Prostate gland (tissue), 2 donors: ENCODE measurements around the gene ADAMTS14.
"Not testable (repeated sequence)": the region's sequence is repeated elsewhere in the genome, so short reads cannot be mapped to it uniquely, and the experiment has no call there.

ENCODE experiments used
- POLR2A ChIP-seq: fragments of 450-650 bp; IDR thresholded peaks from one replicate; pipeline ENCODE4 v1.6.1; 2016; ENCODE audit warnings: antibody characterized with exemption, mild to moderate bottlenecking
- POLR2AphosphoS5 ChIP-seq: sonication (generic); formaldehyde crosslinking; IDR thresholded peaks from one replicate; pipeline ENCODE4 v1.6.1; 2017; ENCODE audit warnings: antibody characterized with exemption
- TF ChIP-seq, protein P1 (sequence below), 4 experiments: fragments of 200-600 bp in 2 of 4; fragments of 450-650 bp in 2 of 4; sonication (generic) in 2 of 4; IDR thresholded peaks; 1 replicate in 3 of 4; 2 replicates in 1 of 4; pipeline ENCODE4 v1.5.1; 2016 to 2019; ENCODE audit warnings: antibody characterized with exemption in 4 of 4, mild to moderate bottlenecking in 2 of 4, moderate library complexity in 2 of 4

DNA sequence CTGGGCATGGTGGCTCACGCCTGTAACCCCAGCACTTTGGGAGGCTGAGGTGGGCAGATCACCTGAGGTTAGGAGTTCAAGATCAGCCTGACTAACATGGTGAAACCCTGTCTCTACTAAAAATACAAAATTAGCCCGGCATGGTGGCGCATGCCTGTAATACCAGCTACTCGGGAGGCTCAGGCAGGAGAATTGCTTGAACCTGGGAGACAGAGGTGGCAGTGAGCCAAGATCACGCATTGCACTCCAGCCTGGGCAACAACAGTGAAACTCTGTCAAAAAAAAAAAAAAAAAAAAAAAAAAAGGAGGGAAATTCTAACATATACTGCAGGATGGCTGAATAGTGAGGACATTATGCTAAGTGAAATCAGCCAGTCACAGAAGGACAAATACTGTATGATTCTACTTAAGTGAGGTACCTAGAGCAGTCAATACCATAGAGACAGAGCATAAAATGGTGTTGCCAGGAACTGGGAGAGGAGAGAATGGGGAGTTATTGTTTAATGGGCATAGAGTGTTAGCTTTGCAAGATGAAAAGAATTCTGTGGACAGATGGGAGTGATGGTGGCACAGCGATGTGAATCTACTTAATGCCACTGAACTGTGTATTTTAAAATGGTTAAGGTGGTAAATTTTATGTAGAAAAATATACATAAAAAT, 95.8 kb downstream of the ADAMTS14 start:
- TF ChIP-seq, protein P1, sequence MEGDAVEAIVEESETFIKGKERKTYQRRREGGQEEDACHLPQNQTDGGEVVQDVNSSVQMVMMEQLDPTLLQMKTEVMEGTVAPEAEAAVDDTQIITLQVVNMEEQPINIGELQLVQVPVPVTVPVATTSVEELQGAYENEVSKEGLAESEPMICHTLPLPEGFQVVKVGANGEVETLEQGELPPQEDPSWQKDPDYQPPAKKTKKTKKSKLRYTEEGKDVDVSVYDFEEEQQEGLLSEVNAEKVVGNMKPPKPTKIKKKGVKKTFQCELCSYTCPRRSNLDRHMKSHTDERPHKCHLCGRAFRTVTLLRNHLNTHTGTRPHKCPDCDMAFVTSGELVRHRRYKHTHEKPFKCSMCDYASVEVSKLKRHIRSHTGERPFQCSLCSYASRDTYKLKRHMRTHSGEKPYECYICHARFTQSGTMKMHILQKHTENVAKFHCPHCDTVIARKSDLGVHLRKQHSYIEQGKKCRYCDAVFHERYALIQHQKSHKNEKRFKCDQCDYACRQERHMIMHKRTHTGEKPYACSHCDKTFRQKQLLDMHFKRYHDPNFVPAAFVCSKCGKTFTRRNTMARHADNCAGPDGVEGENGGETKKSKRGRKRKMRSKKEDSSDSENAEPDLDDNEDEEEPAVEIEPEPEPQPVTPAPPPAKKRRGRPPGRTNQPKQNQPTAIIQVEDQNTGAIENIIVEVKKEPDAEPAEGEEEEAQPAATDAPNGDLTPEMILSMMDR (IDR thresholded peaks at IDR 0.05): not testable (repeated sequence)
- not testable (repeated sequence) for TF ChIP-seq POLR2AphosphoS5, POLR2A
